ENCODE results near the gene APOL1.
A peak's percentile ranks its signal among the peaks of the same experiment; 100 is the strongest.

APOL1 gene

GRCh38 chr22:36244522-36245391 lies 8.2 kb upstream of the APOL1 start:
- 0 out of 3 replicates have a peak, but pooled peaks have one; percentile 22 for ATAC-seq
- TF ChIP-seq CSRNP3 (CRISPR knock-in tag; IDR thresholded peaks at IDR 0.05) (no peak), ZNF70 (CRISPR knock-in tag; IDR thresholded peaks at IDR 0.05) (no peak), ARNTL (CRISPR knock-in tag; IDR thresholded peaks at IDR 0.05; ENCODE audit: borderline replicate concordance, low read depth) (no peak), POU6F1 (CRISPR knock-in tag; IDR thresholded peaks at IDR 0.05; ENCODE audit: borderline replicate concordance, low read depth) (no peak), ZFP3 (CRISPR knock-in tag; IDR thresholded peaks at IDR 0.05) (no peak), TSHZ2 (CRISPR knock-in tag; IDR thresholded peaks at IDR 0.05) (no peak), TCF4 (CRISPR knock-in tag; IDR thresholded peaks at IDR 0.05; ENCODE audit: borderline replicate concordance) (no peak), BACH2 (CRISPR knock-in tag; IDR thresholded peaks at IDR 0.05; ENCODE audit: borderline replicate concordance) (no peak)

- TF ChIP-seq POU6F1 (CRISPR knock-in tag; IDR thresholded peaks at IDR 0.05; ENCODE audit: borderline replicate concordance, low read depth) (no peak), PPARA (CRISPR knock-in tag; IDR thresholded peaks at IDR 0.05; ENCODE audit: borderline replicate concordance) (no peak)
- ATAC-seq = no peak
Observed at GRCh38 chr22:36245805-36246356, 7.1 kb upstream of the APOL1 start.

- TF ChIP-seq ZFP3 (CRISPR knock-in tag; IDR thresholded peaks at IDR 0.05) = no peak
- no peak for TF ChIP-seq TCF4 (CRISPR knock-in tag; IDR thresholded peaks at IDR 0.05; ENCODE audit: borderline replicate concordance)
- no peak for TF ChIP-seq TSHZ2 (CRISPR knock-in tag; IDR thresholded peaks at IDR 0.05)
- TF ChIP-seq CSDC2 (CRISPR knock-in tag; IDR thresholded peaks at IDR 0.05) = no peak
- no peak for TF ChIP-seq GLIS3 (CRISPR knock-in tag; IDR thresholded peaks at IDR 0.05)
- no peak for TF ChIP-seq ZNF565 (CRISPR knock-in tag; conservative IDR thresholded peaks at IDR 0.05; ENCODE audit: low read depth)
- TF ChIP-seq PPARA (CRISPR knock-in tag; IDR thresholded peaks at IDR 0.05; ENCODE audit: borderline replicate concordance) = no peak
- TF ChIP-seq ZC3H10 (CRISPR knock-in tag; IDR thresholded peaks at IDR 0.05) = no peak
- no peak for TF ChIP-seq ESRRG (CRISPR knock-in tag; IDR thresholded peaks at IDR 0.05)
- TF ChIP-seq CSRNP3 (CRISPR knock-in tag; IDR thresholded peaks at IDR 0.05) = no peak
- no peak for TF ChIP-seq RARB (CRISPR knock-in tag; IDR thresholded peaks at IDR 0.05)
- no peak for TF ChIP-seq ISL1 (CRISPR knock-in tag; IDR thresholded peaks at IDR 0.05)
- no peak for TF ChIP-seq BACH2 (CRISPR knock-in tag; IDR thresholded peaks at IDR 0.05; ENCODE audit: borderline replicate concordance)
- TF ChIP-seq TOX (CRISPR knock-in tag; IDR thresholded peaks at IDR 0.05; ENCODE audit: borderline replicate concordance) = no peak
- no peak for TF ChIP-seq ZFP30 (CRISPR knock-in tag; IDR thresholded peaks at IDR 0.05)
- TF ChIP-seq ZNF8 (CRISPR knock-in tag; IDR thresholded peaks at IDR 0.05) = no peak
- TF ChIP-seq OSR1 (CRISPR knock-in tag; IDR thresholded peaks at IDR 0.05) = no peak
- no peak for TF ChIP-seq SNAI2 (CRISPR knock-in tag; IDR thresholded peaks at IDR 0.05)
- TF ChIP-seq ARNTL (CRISPR knock-in tag; IDR thresholded peaks at IDR 0.05; ENCODE audit: borderline replicate concordance, low read depth) = no peak
- ATAC-seq = no peak
Observed at GRCh38 chr22:36246718-36247117, 6.2 kb upstream of the APOL1 start.

All from SK-N-SH treated with all-trans-retinoic acid at 6 μM for 48 hours (cell line).